C4-2B (cell line): ENCODE results near the gene KICS2.

Experiments used
- ZFX ChIP-seq: fragments of 450-650 bp; IDR thresholded peaks from 2 replicates; pipeline ENCODE4 v1.6.1; 2017
- TF ChIP-seq, protein P1 (sequence below): fragments of 450-650 bp; conservative IDR thresholded peaks from 2 replicates; pipeline ENCODE4 v1.5.1; 2017; ENCODE audit warnings: mild to moderate bottlenecking

GRCh38 chr12:64229796-64230195 is 7.7 kb upstream of the KICS2 start:
- TF ChIP-seq, protein P1, sequence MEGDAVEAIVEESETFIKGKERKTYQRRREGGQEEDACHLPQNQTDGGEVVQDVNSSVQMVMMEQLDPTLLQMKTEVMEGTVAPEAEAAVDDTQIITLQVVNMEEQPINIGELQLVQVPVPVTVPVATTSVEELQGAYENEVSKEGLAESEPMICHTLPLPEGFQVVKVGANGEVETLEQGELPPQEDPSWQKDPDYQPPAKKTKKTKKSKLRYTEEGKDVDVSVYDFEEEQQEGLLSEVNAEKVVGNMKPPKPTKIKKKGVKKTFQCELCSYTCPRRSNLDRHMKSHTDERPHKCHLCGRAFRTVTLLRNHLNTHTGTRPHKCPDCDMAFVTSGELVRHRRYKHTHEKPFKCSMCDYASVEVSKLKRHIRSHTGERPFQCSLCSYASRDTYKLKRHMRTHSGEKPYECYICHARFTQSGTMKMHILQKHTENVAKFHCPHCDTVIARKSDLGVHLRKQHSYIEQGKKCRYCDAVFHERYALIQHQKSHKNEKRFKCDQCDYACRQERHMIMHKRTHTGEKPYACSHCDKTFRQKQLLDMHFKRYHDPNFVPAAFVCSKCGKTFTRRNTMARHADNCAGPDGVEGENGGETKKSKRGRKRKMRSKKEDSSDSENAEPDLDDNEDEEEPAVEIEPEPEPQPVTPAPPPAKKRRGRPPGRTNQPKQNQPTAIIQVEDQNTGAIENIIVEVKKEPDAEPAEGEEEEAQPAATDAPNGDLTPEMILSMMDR = no peak
- TF ChIP-seq ZFX = no peak
